ENCODE measurements around the gene RND3. TPM values are rescaled to one million over a fixed set of nuclear protein-coding genes. Genes with fewer than 3 reads are reported as not detected.

The RND3 gene
- total and polyA plus RNA-seq, 12 donors = 15.4 to 74.3 (median 35.6) TPM

- Histone ChIP-seq H3K27ac (no peak overlapping the region), H3K4me1 (no peaks in the 10 kb centered on the region), H3K36me3 (no peaks in the 10 kb centered on the region), H3K9me3 (no peaks in the 10 kb centered on the region), H3K4me3 (no peak overlapping the region), H3K27me3 (peaks cover 0 to 8% (median 0%) of the 10 kb centered on the region in 7 donors)
- ATAC-seq = no peak
- no peak for DNase-seq
- 56 to 61% methylated on average over 2 of the region's 2 CpGs for WGBS, 2 donors
- TF ChIP-seq, protein P1, sequence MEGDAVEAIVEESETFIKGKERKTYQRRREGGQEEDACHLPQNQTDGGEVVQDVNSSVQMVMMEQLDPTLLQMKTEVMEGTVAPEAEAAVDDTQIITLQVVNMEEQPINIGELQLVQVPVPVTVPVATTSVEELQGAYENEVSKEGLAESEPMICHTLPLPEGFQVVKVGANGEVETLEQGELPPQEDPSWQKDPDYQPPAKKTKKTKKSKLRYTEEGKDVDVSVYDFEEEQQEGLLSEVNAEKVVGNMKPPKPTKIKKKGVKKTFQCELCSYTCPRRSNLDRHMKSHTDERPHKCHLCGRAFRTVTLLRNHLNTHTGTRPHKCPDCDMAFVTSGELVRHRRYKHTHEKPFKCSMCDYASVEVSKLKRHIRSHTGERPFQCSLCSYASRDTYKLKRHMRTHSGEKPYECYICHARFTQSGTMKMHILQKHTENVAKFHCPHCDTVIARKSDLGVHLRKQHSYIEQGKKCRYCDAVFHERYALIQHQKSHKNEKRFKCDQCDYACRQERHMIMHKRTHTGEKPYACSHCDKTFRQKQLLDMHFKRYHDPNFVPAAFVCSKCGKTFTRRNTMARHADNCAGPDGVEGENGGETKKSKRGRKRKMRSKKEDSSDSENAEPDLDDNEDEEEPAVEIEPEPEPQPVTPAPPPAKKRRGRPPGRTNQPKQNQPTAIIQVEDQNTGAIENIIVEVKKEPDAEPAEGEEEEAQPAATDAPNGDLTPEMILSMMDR (IDR thresholded peaks at IDR 0.05) = no peak
- intact Hi-C loops (cut with DNase I) = loop anchor here in 2 of 10 donors (5.0 to 10.0 kb wide), 2 partner anchors 687 to 895 kb away; no protein-coding TSS in a partner anchor
These were observed 4.5 kb upstream of the RND3 start for GRCh38 chr2:150491943-150492342.

DNA sequence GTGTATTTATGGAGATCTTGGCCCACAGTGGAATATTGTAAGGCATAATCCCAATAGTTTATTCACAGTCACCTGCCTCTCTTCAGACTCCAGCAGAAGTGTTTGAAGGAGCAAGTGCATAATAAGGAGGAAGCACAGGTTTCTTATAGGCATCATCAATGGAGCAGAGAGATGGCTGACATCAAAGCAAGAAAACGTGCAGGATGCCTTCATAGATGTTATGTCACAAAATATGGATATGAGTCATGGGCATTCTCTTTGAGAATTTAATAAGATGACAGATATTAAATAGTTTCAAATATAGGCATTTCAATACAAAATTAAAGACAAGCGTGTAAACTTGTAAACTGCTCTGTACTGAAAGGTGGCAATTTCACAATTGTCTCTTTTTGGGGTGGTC lies 4.0 kb upstream of the RND3 start:
- DNase-seq (no peak), ATAC-seq (no peak)
- TF ChIP-seq, protein P1 (IDR thresholded peaks at IDR 0.05) = no peak
- H3K27me3 ChIP-seq = peaks cover 0 to 13% (median 0%) of the 10 kb centered on the region in 7 donors
- H3K36me3 ChIP-seq = no peaks in the 10 kb centered on the region
- H3K4me1 ChIP-seq = no peaks in the 10 kb centered on the region
- H3K4me3 ChIP-seq = no peak overlapping the region
- no peak overlapping the region for H3K27ac ChIP-seq
- 78 to 83% methylated on average over 2 of the region's 2 CpGs for WGBS, 2 donors
- intact Hi-C loops (cut with DNase I) = loop anchor here in 2 of 10 donors (5.0 to 10.0 kb wide), 2 partner anchors 687 to 894 kb away; no protein-coding TSS in a partner anchor
- no peaks in the 10 kb centered on the region for H3K9me3 ChIP-seq

- H3K4me3 ChIP-seq = no peak overlapping the region
- no peaks in the 10 kb centered on the region for H3K9me3 ChIP-seq
- no peak overlapping the region for H3K27ac ChIP-seq
- ATAC-seq (no peak), DNase-seq (no peak)
- intact Hi-C loops (cut with DNase I) = loop anchor here in 2 of 10 donors (5.0 to 10.0 kb wide), 2 partner anchors 686 to 893 kb away; no protein-coding TSS in a partner anchor
- no peaks in the 10 kb centered on the region for H3K4me1 ChIP-seq
- 81% methylated on average over 6 of the region's 6 CpGs for WGBS, 2 donors
- H3K27me3 ChIP-seq = peaks cover 0 to 23% (median 0%) of the 10 kb centered on the region in 7 donors
- TF ChIP-seq, protein P1 (IDR thresholded peaks at IDR 0.05) = no peak
- H3K36me3 ChIP-seq = no peaks in the 10 kb centered on the region
These were observed 3.0 kb upstream of the RND3 start for GRCh38 chr2:150490466-150490865.

- Histone ChIP-seq H3K36me3 (no peaks in the 10 kb centered on the region), H3K27me3 (peaks cover 0 to 38% (median 0%) of the 10 kb centered on the region in 7 donors), H3K4me1 (peaks cover 0 to 33% (median 24%) of the 10 kb centered on the region in 9 donors), H3K4me3 (peak overlapping the region; percentile 51 to 91 (median 78)), H3K9me3 (no peaks in the 10 kb centered on the region), H3K27ac (peak overlapping the region; percentile 84 to 97 (median 95))
- WGBS, 2 donors = 0% methylated on average over 45 of the region's 45 CpGs
- peak in 1 of 2 donors; percentile 34 for DNase-seq
- peak; percentile 23 to 45 (median 28) for ATAC-seq
- TF ChIP-seq, protein P1 (IDR thresholded peaks at IDR 0.05) = no peak
- intact Hi-C loops (cut with DNase I) = loop anchor here in 9 of 10 donors (1.0 to 10.0 kb wide), 14 partner anchors 60 to 900 kb away; partner anchors contain the start of gene MMADHC (in 2 of the 9)
These were observed 655 bp downstream of the RND3 start for GRCh38 chr2:150486539-150487484.

Data from heart right ventricle (tissue), 16 donors.